Endothelial cell of umbilical vein (primary cell): Measurements from ENCODE around the gene HSPA9. TPM values are rescaled to one million over a fixed set of nuclear protein-coding genes. Genes with fewer than 3 reads are reported as not detected.

ENCODE experiments used
- BruUV-seq: library from RNA; stranded (reverse); fragments of 400-500 nt; replicated peaks from 2 replicates; lab custom pipeline; 2021; lab: Mats Ljungman, UMichigan
- CTCF ChIA-PET: fragments of 300-600, 350-600 bp; sonication (Branson Sonifier 250); formaldehyde crosslinking; loops from one replicate; lab custom pipeline; 2021; ENCODE audit warnings: antibody characterized with exemption, inconsistent platforms; lab: Charles Lee
- POLR2A ChIA-PET: fragments of 300-600, 350-600 bp; sonication (Branson Sonifier 250); formaldehyde crosslinking; loops from one replicate; lab custom pipeline; 2021; ENCODE audit warnings: antibody characterized with exemption, inconsistent platforms; lab: Charles Lee
- DNase-seq: peaks from one replicate; pipeline ENCODE4 v3.0.0-alpha.2; 2011; ENCODE audit warnings: low read depth, low spot score
- FAIRE-seq: peaks from 2 replicates; lab custom pipeline; 2011; peaks lifted over from hg19 to GRCh38; lab: Jason Lieb, UNC
- H2AFZ ChIP-seq: 2 replicates; pipeline ENCODE4 v1.6.0; 2012; ENCODE audit warnings: low read depth, low read length, control low read depth, inconsistent platforms
- H3K27ac ChIP-seq: 2 replicates; pipeline ENCODE4 v1.5.1; 2011; ENCODE audit warnings: low read depth, mild to moderate bottlenecking, control low read depth, low read length, moderate library complexity; ENCODE audit not compliant: insufficient read depth
- H3K27me3 ChIP-seq, 2 experiments: 2 replicates each; pipeline versions ENCODE4 v1.6.0 to v1.6.1; 2011; ENCODE audit warnings: low read length in 2 of 2, mixed read lengths in 1 of 2; ENCODE audit not compliant: control insufficient read depth in 2 of 2, insufficient read depth in 2 of 2
- H3K36me3 ChIP-seq, 2 experiments: 2 replicates in 1 of 2; 3 replicates in 1 of 2; pipeline ENCODE4 v1.5.1; 2011; ENCODE audit warnings: low read length in 2 of 2, mild to moderate bottlenecking in 1 of 2, moderate library complexity in 1 of 2; ENCODE audit not compliant: control insufficient read depth in 2 of 2, insufficient read depth in 2 of 2; ENCODE audit errors: extremely low read depth in 1 of 2
- H3K4me1 ChIP-seq: 3 replicates; pipeline ENCODE4 v1.5.1; 2011; ENCODE audit warnings: mild to moderate bottlenecking, low read length; ENCODE audit not compliant: control insufficient read depth, insufficient read depth; ENCODE audit errors: extremely low read depth
- H3K4me2 ChIP-seq: 2 replicates; pipeline ENCODE4 v1.6.1; 2011; ENCODE audit warnings: low read length, control low read depth, mixed read lengths; ENCODE audit not compliant: insufficient read depth
- H3K4me3 ChIP-seq, 3 experiments: fragments of 200-600 bp in 1 of 3; sonication (generic), shearing (Covaris generic) in 1 of 3; replicated peaks in 1 of 3; 2 replicates each; pipeline ENCODE4 v1.5.1; 2011 to 2016; ENCODE audit warnings: control low read depth in 3 of 3, low read length in 3 of 3, mild to moderate bottlenecking in 2 of 3, inconsistent platforms in 1 of 3, low read depth in 1 of 3, moderate library complexity in 1 of 3; ENCODE audit not compliant: insufficient read depth in 1 of 3
- H3K79me2 ChIP-seq: 2 replicates; pipeline ENCODE4 v1.6.0; 2012; ENCODE audit warnings: low read length, inconsistent platforms; ENCODE audit not compliant: control insufficient read depth, insufficient read depth
- H3K9ac ChIP-seq: replicated peaks from 2 replicates; pipeline ENCODE3; 2011; ENCODE audit warnings: low read length, control low read depth; ENCODE audit not compliant: insufficient read depth; ENCODE audit errors: extremely low read depth
- H3K9me1 ChIP-seq: replicated peaks from 3 replicates; pipeline ENCODE4 v1.6.0; 2011; ENCODE audit warnings: mild to moderate bottlenecking, low read length; ENCODE audit not compliant: control insufficient read depth, insufficient read depth; ENCODE audit errors: extremely low read depth
- H3K9me3 ChIP-seq: replicated peaks from 2 replicates; pipeline ENCODE4 v1.5.1; 2012; ENCODE audit warnings: low read length, inconsistent platforms; ENCODE audit not compliant: control insufficient read depth, insufficient read depth
- H4K20me1 ChIP-seq: replicated peaks from 2 replicates; pipeline ENCODE3; 2011; ENCODE audit warnings: mild to moderate bottlenecking, low read length; ENCODE audit not compliant: control insufficient read depth, insufficient read depth; ENCODE audit errors: extremely low read depth
- EZH2 ChIP-seq: IDR thresholded peaks from 2 replicates; pipeline ENCODE4 v1.6.1; 2012; ENCODE audit warnings: borderline replicate concordance, low read depth, mild to moderate bottlenecking, moderate library complexity, low read length, inconsistent platforms; ENCODE audit not compliant: severe bottlenecking
- FOS ChIP-seq: IDR thresholded peaks from 2 replicates; pipeline ENCODE4 v1.6.1; 2011; ENCODE audit warnings: mild to moderate bottlenecking, low read length, moderate library complexity, borderline replicate concordance; ENCODE audit not compliant: insufficient read depth
- GATA2 ChIP-seq: IDR thresholded peaks from 2 replicates; pipeline ENCODE4 v1.7.0; 2011; ENCODE audit warnings: low read depth, mild to moderate bottlenecking, moderate library complexity, mixed read lengths, low read length; ENCODE audit not compliant: insufficient read length, insufficient read depth
- JUN ChIP-seq: IDR thresholded peaks from 2 replicates; pipeline ENCODE4 v1.6.1; 2011; ENCODE audit warnings: borderline replicate concordance, low read depth; ENCODE audit not compliant: insufficient read length, insufficient read depth
- MYC ChIP-seq: IDR thresholded peaks from one replicate; pipeline ENCODE4 v1.6.1; 2011; ENCODE audit warnings: mild to moderate bottlenecking, low read depth, low read length
- POLR2A ChIP-seq: IDR thresholded peaks from 2 replicates; pipeline ENCODE4 v1.6.1; 2012; ENCODE audit warnings: low read depth, mild to moderate bottlenecking, control low read depth, low read length
- POLR2AphosphoS5 ChIP-seq: IDR thresholded peaks from 2 replicates; pipeline ENCODE4 v1.6.1; 2012; ENCODE audit warnings: low read depth, mild to moderate bottlenecking, control low read depth, low read length, moderate library complexity; ENCODE audit not compliant: insufficient read depth
- dilution Hi-C: fragments of 300-500 bp; cut with MboI; formaldehyde crosslinking; loops from one replicate; pipeline ENCODE4 v1.15.0; 2019; ENCODE audit warnings: low sequenced_read_pairs; ENCODE audit not compliant: extremely low pct_ligation_motif_present
- intact Hi-C: fragments of 100-400 bp; cut with micrococcal nuclease; formaldehyde crosslinking; loops from one replicate; pipeline ENCODE4 v1.10.0; 2022
- polyA plus RNA-seq, 4 experiments: library from polyadenylated mRNA; depleted of rRNA in 3 of 4; stranded (reverse) in 3 of 4; unstranded in 1 of 4; fragments of >200 nt; gene quantifications; 2 replicates each; pipeline versions ENCODE4 v1.2.1 to v1.2.3, GENCODE V29; 2011 to 2012; ENCODE audit warnings: missing spikeins in 1 of 4
- total RNA-seq: library from RNA; stranded (reverse); gene quantifications from 2 replicates; pipeline ENCODE4 v1.2.3, GENCODE V29; 2021
- TF ChIP-seq, protein P1 (sequence below): IDR thresholded peaks from 2 replicates; pipeline ENCODE4 v1.6.1; 2011; ENCODE audit not compliant: insufficient read depth, insufficient read length
- TF ChIP-seq, protein P2 (sequence below), 2 donors: IDR thresholded peaks; 1 replicate in 1 of 2; 2 replicates in 1 of 2; pipeline ENCODE4 v1.5.1; 2011; ENCODE audit warnings: low read length in 2 of 2, mild to moderate bottlenecking in 2 of 2, moderate library complexity in 2 of 2, control low read depth in 1 of 2, inconsistent platforms in 1 of 2, low read depth in 1 of 2; ENCODE audit not compliant: insufficient read depth in 1 of 2; ENCODE audit errors: extremely low read depth in 1 of 2

The HSPA9 gene
- total and polyA plus RNA-seq, 2 donors (not counting 3 experiments of a cell fraction or from before 2014, with no cell fraction given) = 99.6 to 192 TPM

DNA sequence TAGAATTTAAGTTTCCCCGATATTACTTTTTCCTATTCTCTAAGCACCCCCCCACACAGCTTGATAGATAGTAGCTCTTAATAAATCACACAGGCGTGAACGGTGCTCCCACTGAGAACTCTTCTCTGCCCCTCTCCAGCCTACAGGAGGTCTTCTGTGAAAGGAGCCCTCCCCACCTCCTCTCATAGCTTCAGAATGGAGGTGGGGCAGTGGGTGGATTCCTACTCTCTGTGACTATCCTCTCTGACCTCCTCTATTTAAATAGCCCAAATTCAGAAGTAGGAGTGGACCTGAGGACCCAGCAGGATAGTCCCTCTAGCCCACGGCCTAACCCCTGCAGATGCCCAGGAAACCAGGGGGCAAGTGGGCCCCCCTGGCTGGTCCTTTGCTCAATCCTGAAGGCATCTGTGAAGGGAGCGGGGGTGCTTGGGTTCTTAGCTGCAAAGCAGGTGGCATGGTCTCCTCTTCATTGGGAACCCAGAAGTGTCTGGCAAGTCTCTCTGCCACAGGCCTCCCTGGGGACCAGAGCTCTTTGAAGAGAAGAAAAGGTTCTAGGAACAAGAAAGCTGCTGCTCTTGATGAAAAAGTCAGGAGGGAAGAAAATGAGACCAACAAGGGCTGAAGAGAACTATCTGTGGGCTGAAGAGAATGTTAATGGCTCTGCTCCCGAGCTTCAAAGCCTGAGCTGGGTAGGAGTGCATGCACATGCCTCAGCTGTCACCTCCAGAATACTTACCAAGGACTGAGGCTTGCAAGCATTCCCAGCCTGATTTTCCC lies 21.1 kb upstream of the HSPA9 start:
- FAIRE-seq = no peak
- Histone ChIP-seq H3K9ac (no peak overlapping the region), H3K79me2 (no peaks in the 10 kb centered on the region), H3K4me2 (no peak overlapping the region), H3K4me1 (no peaks in the 10 kb centered on the region), H3K27ac (no peak overlapping the region), H2AFZ (no peak overlapping the region), H3K36me3 (no peaks in the 10 kb centered on the region), H4K20me1 (no peaks in the 10 kb centered on the region), H3K9me1 (no peaks in the 10 kb centered on the region), H3K9me3 (no peaks in the 10 kb centered on the region), H3K27me3 (peaks cover 9 to 12% of the 10 kb centered on the region in 2 experiments), H3K4me3 (no peak overlapping the region)
- BruUV-seq = no TSS peak
- TF ChIP-seq FOS (no peak), JUN (no peak), POLR2AphosphoS5 (no peak), POLR2A (no peak), GATA2 (no peak), MYC (no peak), EZH2 (no peak)
- TF ChIP-seq, protein P1, sequence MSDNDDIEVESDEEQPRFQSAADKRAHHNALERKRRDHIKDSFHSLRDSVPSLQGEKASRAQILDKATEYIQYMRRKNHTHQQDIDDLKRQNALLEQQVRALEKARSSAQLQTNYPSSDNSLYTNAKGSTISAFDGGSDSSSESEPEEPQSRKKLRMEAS = no peak
- TF ChIP-seq, protein P2, sequence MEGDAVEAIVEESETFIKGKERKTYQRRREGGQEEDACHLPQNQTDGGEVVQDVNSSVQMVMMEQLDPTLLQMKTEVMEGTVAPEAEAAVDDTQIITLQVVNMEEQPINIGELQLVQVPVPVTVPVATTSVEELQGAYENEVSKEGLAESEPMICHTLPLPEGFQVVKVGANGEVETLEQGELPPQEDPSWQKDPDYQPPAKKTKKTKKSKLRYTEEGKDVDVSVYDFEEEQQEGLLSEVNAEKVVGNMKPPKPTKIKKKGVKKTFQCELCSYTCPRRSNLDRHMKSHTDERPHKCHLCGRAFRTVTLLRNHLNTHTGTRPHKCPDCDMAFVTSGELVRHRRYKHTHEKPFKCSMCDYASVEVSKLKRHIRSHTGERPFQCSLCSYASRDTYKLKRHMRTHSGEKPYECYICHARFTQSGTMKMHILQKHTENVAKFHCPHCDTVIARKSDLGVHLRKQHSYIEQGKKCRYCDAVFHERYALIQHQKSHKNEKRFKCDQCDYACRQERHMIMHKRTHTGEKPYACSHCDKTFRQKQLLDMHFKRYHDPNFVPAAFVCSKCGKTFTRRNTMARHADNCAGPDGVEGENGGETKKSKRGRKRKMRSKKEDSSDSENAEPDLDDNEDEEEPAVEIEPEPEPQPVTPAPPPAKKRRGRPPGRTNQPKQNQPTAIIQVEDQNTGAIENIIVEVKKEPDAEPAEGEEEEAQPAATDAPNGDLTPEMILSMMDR (IDR thresholded peaks at IDR 0.05; ENCODE audit: extremely low read depth in 1 of 2, insufficient read depth in 1 of 2, low read depth in 1 of 2, low read length in 2 of 2) = no peak
- POLR2A ChIA-PET = no interaction called here
- no peak for DNase-seq
- intact Hi-C loops = no loop called here
- dilution Hi-C loops = no loop called here
- CTCF ChIA-PET = interaction anchor here (1.0 to 1.8 kb wide), 7 partner anchors 9 to 131 kb away, joined by 3 to 7 read pairs (median 3); no protein-coding TSS in a partner anchor
